Body of pancreas (tissue), 4 donors: Measurements from ENCODE around the gene WDPCP.

ENCODE experiments used
- POLR2A ChIP-seq, 3 donors: fragments of 450-650 bp; IDR thresholded peaks; one replicate each; pipeline ENCODE4 v1.6.1; 2016; ENCODE audit warnings: antibody characterized with exemption in 3 of 3, mild to moderate bottlenecking in 2 of 3
- TF ChIP-seq, protein P1 (sequence below), 7 experiments: fragments of 450-650 bp in 4 of 7; fragments of 200-600 bp in 3 of 7; sonication (generic) in 3 of 7; IDR thresholded peaks; one replicate each; pipeline ENCODE4 v1.5.1; 2016 to 2019; ENCODE audit warnings: antibody characterized with exemption in 7 of 7

DNA sequence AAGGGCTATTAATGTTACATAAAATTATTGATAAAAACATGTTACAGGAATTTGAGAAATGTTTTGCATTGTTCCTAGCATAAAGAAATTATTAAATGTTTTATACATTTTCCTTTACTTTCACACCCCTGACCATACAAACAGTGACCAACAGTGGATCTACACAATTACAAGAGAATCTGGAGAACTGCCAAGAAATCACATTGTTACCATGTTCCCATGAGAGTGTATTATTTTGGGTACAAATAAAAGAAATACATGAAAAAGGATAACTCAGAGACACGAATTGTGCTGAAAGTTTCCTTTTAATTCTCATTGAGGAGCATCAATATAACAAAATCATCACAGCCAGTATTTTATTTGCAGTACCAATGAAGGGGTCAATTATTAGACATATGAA lies 150.1 kb downstream of the WDPCP start:
- TF ChIP-seq, protein P1, sequence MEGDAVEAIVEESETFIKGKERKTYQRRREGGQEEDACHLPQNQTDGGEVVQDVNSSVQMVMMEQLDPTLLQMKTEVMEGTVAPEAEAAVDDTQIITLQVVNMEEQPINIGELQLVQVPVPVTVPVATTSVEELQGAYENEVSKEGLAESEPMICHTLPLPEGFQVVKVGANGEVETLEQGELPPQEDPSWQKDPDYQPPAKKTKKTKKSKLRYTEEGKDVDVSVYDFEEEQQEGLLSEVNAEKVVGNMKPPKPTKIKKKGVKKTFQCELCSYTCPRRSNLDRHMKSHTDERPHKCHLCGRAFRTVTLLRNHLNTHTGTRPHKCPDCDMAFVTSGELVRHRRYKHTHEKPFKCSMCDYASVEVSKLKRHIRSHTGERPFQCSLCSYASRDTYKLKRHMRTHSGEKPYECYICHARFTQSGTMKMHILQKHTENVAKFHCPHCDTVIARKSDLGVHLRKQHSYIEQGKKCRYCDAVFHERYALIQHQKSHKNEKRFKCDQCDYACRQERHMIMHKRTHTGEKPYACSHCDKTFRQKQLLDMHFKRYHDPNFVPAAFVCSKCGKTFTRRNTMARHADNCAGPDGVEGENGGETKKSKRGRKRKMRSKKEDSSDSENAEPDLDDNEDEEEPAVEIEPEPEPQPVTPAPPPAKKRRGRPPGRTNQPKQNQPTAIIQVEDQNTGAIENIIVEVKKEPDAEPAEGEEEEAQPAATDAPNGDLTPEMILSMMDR (IDR thresholded peaks at IDR 0.05), result no peak
- no peak for TF ChIP-seq POLR2A (IDR thresholded peaks at IDR 0.05)
